Upper lobe of left lung (tissue), 4 donors: Measurements from ENCODE around the gene SARNP.

ENCODE experiments used
- CTCF ChIP-seq, 6 experiments: fragments of 450-650 bp in 4 of 6; fragments of 200-600 bp in 2 of 6; sonication (generic) in 2 of 6; IDR thresholded peaks; one replicate each; pipeline ENCODE4 v1.5.1; 2016 to 2019; ENCODE audit warnings: antibody characterized with exemption in 6 of 6
- POLR2A ChIP-seq, 4 donors: fragments of 450-650 bp; IDR thresholded peaks; one replicate each; pipeline ENCODE4 v1.5.1; 2016 to 2017; ENCODE audit warnings: antibody characterized with exemption in 4 of 4, mild to moderate bottlenecking in 2 of 4

GRCh38 chr12:55815473-55815872, 2.1 kb downstream of the SARNP start:
- TF ChIP-seq CTCF (IDR thresholded peaks at IDR 0.05) (no peak), POLR2A (IDR thresholded peaks at IDR 0.05) (no peak)
